Putamen (tissue), 1 donor: ENCODE data around the gene PKNOX2.
A peak's percentile ranks its signal among the peaks of the same experiment; 100 is the strongest.
"Not testable (repeated sequence)": the region's sequence is repeated elsewhere in the genome, so short reads cannot be mapped to it uniquely, and the experiment has no call there.

Experiments
- DNase-seq: peaks from one replicate; pipeline ENCODE4 v3.0.0-alpha.2; 2016; ENCODE audit warnings: low spot score

The PKNOX2 gene

DNA sequence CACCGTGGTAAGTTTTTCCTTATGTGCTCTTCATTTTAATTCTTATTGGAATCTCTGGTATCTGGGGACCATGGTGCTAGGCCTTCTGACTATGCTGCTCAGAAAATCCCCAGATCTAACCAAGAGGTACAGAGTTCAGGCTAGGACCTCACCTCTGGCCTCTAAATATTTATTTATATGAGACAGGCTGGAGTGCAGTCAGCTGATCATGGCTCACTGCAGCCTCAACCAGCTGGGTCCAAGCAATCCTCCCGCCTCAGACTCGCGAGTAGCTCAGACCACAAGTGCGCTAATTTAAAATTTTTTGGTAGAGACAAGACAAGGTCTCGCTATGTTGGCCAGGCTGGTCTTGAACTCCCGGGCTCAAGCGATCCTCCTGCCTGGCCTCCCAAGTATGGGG lies 38.4 kb downstream of the PKNOX2 start:
- no peak for DNase-seq

DNA sequence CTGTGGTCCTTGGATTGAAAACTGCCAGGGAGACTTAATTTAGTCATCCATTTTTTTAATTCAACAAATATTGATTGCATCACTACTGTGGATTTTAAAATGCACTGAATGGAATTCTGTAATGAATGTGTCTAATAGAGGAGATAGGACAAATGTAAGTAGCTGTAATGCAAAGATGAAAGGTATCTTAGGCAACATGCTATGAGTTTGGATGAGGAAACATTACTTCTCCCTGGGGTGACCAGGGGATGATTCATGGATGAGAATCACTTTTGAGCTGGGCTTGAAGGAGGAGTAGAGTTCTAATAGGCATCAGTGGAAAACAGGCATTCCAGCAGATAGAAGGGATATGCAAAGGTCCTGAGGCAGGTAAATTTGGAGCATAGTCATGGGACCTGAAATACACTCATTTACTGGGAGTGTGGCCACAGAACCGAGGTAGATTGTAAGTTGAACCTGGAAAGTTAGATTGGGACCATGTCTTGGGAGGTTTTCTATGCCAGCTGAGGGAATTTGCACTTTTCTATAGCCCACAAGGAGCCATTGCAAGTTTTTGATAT lies 43.4 kb downstream of the PKNOX2 start:
- no peak for DNase-seq

DNA sequence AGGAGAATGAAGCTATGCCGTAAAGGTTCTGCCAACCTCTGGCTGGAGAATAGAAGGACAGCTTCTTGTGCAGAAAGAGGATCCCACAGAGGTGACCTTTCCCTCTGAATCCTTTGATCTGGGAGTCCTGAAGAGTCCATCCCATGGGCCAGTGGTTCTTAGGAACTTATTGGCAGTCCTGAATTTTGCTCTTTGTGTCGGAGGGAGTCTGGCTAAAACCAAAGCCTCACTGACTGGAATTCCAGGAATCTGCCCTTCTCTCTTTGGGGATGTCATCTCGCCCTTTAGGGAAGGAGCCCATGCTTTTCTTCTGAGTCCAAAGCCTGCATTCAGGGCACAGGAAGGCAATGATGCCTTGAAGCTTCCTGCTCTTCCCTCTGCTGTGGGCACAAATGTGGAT lies 45.5 kb downstream of the PKNOX2 start:
- no peak for DNase-seq

DNA sequence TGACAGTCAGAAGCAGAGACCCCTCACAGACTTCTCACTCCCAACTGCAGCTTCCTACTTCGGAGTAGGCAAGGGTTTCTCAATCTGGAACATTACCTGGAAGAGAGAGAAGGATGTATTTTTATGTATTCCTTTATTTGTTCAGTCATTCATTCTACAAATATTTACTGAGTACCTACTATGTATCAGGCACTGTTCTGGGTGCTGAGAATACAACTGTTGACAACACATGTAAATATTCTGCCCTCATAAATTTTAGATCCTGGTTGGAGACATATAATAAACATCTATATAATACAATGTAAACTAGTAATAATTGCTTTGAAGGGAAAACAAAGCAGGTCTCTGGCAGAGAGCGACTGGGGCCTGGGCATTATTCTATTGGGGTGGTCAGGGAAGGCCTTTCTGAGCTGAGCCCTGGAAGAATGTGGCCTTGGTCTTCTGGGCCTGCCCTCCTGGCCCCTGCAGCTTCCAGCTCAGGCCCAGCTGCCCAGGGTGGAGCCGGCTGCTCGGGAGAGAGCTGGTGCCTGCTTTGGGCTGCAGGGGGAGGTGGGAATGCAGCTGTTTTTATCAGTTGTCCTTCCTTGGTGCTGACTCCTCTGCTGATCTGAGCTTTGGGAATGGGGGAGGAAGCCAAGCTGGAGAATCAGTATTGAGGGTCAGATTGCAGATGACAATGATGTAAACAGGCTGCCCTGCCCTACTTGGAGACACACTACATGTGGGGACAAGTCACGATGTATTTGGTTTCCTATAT lies 46.8 kb downstream of the PKNOX2 start:
- DNase-seq, result no peak

DNA sequence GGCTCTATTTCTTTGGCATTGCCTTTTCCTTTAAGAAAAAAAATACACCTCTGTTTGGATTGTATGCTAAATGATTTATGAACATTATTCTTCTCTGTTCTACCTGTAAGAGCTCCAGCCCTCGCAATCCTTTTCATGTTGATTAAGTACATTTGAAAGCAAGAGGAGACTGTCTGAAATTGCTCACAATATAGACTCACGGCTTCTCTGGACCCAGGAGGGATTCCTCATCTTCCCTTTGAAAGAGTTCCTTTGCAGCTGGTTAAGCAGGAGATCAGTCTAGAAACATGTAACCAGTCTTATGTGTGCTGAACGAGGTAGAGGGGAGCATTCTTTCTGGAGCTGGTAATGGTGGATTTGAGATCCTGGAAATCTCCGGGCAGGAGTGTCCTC lies 47.4 kb downstream of the PKNOX2 start:
- DNase-seq, result no peak

DNA sequence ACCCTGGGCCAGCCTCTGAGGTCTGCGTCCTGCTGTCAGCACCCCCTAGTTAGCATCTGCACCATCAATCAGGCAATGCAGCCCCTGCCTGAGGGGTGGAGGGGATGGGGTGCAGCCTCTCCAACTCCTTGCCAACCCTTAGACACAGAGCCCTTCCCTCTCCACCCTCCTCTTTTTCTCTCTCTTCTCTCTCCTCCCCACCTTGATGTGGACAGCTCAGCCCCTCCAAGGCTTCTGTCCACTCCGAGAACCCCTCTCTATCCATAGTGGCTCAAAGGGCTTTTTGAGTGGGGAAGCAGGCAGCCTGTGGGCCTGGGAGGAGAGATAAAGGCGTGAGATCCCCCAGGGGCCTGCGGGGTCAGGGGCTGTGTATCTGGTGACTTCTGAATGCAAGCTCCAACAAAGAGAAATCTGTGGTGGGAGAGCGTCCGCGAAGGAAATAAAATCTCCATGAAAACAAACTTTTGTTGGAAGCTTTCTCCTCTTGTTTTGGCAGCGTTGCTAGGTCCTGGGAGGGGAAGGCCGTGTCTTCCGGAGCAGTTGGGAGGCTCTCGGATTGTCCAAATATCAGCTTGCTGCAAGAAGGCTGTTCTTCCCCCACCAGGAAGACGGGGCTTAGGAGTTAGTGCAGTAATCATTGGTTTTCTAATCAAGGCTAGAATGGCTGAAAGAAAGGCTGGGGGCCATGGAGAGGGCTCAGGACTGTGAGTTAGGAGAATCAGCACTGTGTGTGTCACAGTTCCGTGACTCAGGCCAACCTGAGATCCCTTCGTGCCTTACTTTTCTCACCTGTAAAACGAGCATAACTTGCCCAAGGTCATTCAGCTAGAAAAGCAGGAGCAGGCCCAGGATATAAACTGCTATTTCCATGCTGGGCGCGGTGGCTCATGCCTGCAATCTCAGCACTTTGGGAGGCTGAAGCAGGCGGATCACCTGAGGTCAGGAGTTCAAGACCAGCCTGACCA lies 50.3 kb downstream of the PKNOX2 start:
- no peak for DNase-seq

DNA sequence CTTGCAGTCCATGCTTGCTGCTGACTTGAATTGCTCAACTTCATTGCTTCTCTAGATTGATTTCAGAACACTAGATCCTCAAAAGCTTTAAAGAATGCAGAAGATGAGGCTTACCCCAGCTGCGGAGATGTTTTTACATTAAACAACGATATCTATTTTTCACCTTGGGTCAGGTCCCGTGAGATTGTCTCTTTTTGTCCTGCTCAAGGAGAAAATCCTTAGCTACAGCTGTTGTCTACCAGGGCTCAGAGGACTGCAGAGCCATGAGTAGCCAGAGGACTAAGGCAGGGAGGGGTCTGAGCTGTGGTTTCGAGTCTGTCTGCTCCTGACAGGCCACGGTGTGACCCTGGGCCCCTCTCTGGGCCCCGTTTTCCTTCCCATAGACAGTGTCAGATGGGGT lies 51.4 kb downstream of the PKNOX2 start:
- DNase-seq, result no peak

DNA sequence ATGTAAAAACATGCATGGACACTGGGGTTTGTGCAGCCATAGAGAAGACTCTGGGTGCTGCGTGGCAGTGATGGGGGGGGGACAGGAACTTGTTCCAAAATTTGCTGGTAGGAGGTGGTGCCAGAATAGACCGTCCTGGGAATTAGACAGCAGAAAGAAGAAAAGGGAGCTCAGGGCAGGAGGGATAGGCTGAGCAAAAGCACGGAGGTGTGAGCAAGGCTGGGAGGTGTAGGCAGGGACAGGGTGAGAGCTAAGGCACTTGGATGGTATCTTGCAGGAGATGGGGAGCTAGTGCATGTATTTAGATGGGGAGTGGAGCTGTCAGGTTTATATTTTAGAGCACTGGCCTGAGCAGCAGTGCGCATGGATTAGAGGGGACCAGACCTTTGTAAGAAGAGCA lies 53.8 kb downstream of the PKNOX2 start:
- no peak for DNase-seq

DNA sequence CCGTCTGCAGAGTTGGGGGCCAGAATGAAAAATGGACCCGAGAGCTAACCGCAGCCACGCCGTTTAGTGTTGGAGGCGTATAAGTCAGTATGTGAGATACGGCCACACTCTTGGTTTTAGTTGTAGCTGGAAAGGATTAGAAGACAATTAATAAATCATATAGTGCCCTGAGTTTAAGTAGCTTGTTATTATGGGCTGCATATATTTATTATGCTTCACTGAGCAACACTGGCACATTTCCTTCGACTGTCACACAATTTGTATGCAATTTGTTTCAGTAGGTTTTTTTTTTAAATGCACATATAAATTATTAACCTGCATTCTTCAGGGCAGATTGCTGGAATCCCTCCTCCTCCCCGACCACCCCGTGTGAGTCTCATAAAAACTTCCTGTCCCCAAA lies 56.9 kb downstream of the PKNOX2 start:
- no peak for DNase-seq

DNA sequence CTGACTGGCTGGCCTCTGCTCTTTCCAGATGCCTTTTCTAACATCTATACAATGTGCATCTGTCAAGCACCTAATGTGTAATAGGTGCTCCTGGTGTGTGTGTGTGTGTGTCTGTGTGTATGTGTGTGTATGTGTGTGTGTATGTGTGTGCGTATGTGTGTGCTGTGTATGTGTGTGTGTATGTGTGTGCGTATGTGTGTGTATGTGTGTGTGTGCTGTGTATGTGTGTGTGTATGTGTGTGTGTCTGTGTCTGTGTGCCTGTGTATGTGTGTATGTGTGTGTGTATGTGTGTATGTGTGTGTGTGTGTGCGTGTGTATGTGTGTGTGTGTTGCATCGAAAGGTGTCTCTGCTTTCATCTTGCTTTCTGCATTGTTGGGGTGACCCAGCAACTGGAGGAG lies 57.9 kb downstream of the PKNOX2 start:
- DNase-seq, result no peak

DNA sequence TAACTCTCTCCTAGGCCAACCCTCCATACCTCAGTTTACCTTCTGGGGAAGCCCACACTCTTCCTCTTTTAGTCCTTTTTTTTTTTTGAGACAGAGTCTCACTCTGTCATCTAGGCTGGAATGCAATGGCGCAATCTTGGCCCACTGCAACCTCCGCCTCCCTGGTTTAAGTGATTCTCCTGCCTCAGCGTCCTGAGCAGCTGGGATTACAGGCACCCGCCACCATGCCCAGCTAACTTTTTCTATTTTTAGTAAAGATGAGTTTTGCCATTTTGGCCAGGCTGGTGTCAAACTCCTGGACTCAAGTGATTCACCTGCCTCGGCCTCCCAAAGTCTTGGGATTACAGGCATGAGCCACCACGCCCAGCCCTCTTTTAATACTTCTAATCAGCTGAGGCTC lies 58.6 kb downstream of the PKNOX2 start:
- not testable (repeated sequence) for DNase-seq

DNA sequence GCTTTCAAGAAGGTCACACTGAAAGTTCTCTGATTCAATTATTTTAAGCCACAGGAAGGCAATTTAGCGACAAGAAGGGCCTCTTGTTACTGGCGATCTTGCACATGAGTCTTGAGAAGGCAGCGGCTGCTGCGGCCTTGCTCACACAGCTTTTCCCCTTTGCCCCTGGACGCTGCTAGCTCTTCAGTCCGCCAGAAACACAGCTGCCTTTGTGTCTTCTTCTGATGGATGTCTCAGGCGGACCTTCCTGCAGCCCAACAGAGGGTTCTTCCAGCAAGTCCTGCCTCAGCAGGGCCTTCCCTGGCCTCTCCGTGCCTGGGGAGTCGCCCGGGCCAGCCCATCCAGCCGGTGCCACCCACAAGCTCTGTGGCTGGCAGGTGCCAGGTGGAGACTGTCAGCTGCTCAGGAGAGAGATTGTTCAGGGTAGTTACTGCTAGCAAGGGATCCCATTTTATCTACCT lies 59.4 kb downstream of the PKNOX2 start:
- no peak for DNase-seq

DNA sequence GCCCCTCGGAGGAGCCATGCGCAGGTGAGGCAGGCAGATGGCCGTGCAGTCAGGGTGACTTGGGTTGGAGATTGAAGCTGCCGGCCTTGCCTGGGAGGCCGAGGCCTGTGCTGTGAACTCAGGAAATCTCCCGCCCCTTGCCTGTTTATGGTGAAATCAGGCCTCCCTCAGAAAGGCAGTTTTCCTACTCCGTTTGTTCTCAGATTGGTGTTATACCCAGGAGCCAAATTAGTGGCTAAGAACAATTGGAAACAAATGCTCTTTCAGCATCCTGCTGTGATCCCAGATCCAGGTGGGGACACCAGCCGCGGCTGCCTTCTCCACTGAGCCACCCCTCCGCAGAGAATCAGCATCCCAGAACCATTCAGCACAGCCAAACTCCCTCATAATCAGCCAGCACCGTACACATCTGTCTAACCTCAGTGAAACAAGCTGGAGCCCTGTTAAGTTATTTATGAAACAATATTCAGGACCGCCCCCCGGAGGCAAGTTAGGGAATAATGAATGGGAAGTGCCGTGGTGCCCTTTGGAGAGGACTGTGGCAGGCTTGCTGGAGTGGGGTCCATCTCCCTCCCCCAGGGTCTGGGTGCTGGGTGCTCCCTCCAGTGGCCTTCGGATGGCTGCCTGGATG lies 60.0 kb downstream of the PKNOX2 start:
- DNase-seq, result no peak

DNA sequence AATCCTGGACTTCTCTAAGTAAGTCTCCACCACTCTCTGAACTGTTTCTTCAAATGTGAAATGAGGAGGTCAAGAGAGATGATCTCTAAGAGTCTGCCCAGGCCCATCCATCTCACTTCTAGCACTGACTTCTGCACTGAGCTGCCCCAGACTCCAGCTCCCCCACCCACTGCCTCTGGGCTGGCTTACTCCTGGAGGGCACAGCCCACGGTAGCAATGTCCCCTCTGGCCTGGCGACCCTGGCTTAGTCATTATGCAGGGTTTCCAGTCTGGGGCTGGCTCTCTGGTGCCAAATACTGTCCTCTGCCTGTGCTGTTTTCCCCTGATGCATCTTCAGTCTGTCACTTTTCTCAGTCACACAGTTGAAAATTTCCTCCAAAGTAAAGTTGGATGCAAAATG lies 60.9 kb downstream of the PKNOX2 start:
- DNase-seq, result no peak

DNA sequence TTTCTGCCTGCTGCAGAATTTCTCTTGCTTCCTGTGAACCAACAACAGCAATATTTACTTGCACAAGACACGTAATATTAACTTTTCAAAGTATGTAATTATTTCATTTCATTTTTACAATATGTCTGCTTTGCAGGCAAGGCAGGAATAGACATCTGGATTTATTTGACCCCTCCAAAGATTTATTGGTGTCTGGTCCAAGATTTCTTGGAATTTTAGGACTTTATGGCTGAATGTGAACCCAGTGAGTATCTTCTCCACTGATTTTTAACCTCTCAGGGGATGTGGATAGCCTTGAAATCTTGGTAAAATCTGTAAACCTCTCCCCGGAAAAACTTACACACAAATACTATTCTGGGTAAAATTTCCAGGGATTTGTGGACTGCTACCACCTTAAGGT lies 61.5 kb downstream of the PKNOX2 start:
- no peak for DNase-seq

DNA sequence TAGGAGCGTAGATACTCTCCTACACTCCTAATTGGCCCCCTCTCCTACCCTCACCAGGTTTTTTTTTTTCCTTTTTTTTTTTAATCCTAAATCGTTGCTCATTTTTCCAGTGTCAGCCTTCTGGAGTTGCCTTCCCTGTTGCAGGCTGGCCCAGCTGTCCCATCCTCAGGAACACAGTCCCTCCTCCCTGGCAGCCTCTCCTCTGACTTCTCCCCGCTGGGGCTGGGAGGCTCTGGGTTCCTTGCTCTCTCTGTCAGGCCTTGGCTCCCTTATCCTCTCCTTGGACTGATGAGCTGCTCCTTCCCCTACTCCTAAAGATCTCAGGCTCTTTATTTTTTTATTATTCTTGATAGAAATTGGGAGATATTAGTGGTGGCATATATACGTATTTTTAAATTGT lies 62.2 kb downstream of the PKNOX2 start:
- no peak for DNase-seq

DNA sequence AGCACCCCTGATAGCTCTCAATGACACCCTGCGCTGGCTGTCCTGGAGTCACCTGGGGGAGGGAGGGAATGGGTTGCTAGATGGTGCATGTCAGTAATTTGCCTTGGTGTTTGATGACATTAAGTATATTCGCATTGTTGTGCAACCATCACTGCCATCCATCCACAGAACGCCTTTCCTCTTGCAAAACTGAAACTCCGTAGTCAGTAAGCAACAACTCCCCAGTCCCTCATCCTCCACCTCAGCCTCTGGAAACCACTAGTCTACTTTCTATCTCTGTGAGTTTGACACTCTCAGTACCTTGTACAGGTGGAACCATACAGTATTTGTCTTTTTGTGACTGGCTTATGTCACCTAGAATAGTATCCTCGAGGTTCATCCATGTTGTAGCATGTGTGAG lies 62.6 kb downstream of the PKNOX2 start:
- no peak for DNase-seq

DNA sequence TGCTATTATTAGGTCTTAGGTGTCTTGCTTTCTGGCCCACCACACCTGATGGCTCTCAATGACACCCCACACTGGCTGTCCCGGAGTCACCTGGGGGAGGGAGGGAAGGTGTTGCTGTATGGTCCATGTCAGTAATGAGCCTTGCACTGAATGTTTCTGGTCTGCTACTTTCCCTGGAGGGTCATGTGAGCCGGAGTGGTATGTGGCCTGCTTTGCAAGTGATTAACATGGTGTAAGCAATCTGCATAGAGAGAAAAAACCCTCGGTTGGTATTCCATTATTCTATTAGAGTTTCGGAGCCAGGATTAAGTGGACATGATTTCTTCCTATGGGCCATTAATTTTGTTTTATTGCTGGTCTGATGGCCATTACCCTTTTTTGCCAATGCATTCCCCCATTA lies 63.9 kb downstream of the PKNOX2 start:
- DNase-seq, result no peak

DNA sequence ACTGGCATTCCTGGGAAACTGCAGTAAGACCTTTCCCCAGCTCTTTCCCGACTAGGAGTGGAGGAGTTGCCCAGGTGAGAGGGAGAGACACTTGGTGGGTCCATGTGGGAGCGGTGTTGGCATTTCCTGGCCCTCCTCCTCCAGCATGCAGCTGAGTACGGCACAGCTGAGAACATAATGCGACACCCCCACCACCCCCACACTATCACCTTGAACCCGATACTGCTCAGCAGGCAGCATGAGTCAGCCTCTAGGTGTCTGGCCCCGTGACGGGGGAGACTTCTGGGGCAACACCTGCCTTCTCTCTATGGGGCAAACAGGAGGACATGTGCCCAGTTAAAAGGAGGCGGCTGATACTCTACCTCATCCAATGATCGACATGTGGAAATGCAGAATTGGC lies 64.4 kb downstream of the PKNOX2 start:
- DNase-seq, result peak; percentile 35

DNA sequence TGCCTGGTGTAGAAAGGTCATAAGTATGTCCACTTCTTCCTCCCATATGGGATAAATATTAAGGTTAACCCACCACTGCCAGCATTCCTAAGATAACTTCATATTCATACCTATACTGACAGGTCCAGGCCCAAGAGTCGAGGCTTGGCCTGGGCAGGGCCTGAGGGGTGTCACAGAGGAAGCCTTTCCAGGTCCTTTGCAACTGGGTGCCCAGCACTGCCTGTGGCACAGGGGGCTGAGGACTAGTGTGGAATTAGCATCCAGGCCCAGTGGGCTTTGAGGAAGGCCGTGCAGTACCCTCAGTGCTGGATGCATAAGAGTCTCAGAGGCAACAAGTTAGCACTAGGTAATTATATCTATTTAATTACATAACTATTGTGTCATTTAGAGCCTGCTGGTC lies 65.4 kb downstream of the PKNOX2 start:
- DNase-seq, result no peak

DNA sequence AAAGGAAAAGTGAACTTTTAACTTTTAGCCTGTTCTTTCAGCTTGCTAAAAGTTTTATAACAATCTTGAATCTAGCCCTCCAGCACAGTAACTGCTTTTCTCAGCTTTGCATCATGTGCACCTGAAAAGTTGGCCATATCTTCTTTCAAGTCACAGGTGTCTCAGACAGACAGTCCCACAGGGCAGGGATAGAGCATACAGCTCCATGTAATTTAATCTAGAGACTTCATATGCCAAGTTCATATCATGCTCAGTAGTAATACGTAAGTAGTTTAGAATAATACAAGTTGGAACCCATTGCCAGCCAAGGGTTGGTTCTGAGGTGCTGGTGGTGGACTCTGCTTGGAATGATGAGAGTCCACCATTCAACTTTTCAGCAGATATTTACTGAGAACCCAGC lies 68.6 kb downstream of the PKNOX2 start:
- no peak for DNase-seq

DNA sequence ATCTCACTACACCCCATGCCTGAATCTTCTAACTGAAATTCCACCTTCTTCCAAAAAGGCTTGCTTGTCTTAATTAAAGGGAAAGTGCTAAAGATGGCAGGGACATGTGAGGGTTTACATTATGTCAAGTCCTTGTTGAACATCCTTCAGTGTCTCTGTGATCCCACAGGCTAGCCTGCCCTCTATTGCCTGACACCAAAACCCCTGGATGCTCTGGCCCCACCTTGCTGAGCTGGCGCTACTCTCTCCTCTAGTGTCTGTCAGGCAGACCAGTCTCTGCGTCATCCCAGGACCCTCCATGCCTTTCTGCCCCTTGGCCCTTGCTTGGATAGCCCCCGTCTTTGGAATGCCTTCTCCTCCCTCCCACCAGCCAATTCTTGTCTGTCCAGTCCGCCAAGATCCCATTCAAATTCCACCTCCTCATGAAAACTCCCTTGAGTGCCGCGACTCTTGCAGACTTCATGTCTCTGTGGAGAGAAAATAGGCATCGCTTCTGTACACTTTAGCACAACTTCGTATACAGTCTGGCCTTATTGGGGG lies 69.3 kb downstream of the PKNOX2 start:
- DNase-seq, result no peak
